Peyer's patch (tissue), 4 donors: Measurements from ENCODE around the gene PDLIM5.

ENCODE experiments used
- CTCF ChIP-seq, 6 experiments: fragments of 450-650 bp in 4 of 6; fragments of 200-600 bp in 2 of 6; sonication (generic) in 1 of 6; IDR thresholded peaks; one replicate each; pipeline ENCODE4 v1.5.1; 2017 to 2019; ENCODE audit warnings: antibody characterized with exemption in 6 of 6, mild to moderate bottlenecking in 3 of 6, moderate library complexity in 1 of 6
- POLR2A ChIP-seq, 2 donors: fragments of 450-650 bp; IDR thresholded peaks; one replicate each; pipeline ENCODE4 v1.5.1; 2017; ENCODE audit warnings: antibody characterized with exemption in 2 of 2, mild to moderate bottlenecking in 2 of 2, moderate library complexity in 2 of 2

GRCh38 chr4:94461506-94461905, 9.8 kb downstream of the PDLIM5 start:
- TF ChIP-seq CTCF (IDR thresholded peaks at IDR 0.05) (no peak), POLR2A (IDR thresholded peaks at IDR 0.05) (no peak)
